CD4-positive, alpha-beta T cell (primary cell): ENCODE data around the gene GPR155. TPM values are rescaled to one million over a fixed set of nuclear protein-coding genes. Genes with fewer than 3 reads are reported as not detected.

Source experiments
- ATAC-seq: fragments of 200-7000 bp; cut with Tn5 transposase; one replicate; pipeline ENCODE4 v1.10.0; 2022; ENCODE audit warnings: mild to moderate bottlenecking; ENCODE audit not compliant: poor library complexity
- CTCF ChIA-PET: fragments of 350-600 bp; sonication (Branson Sonifier 250); formaldehyde crosslinking; loops from one replicate; lab custom pipeline; 2021; ENCODE audit warnings: antibody characterized with exemption, inconsistent platforms; lab: Charles Lee
- POLR2A ChIA-PET: fragments of 350-600 bp; sonication (Branson Sonifier 250); formaldehyde crosslinking; loops from one replicate; lab custom pipeline; 2021; ENCODE audit warnings: antibody characterized with exemption, inconsistent platforms; lab: Charles Lee
- DNase-seq, 14 experiments: peaks; one replicate each; pipeline ENCODE4 v3.0.0-alpha.2; 2013 to 2020; ENCODE audit warnings: mixed read lengths in 2 of 14
- H3K27ac ChIP-seq, 2 donors: one replicate each; pipeline versions ENCODE4 v1.5.1 to v1.7.0; 2013; ENCODE audit warnings: low read length in 2 of 2, low read depth in 1 of 2, mild to moderate bottlenecking in 1 of 2
- H3K27me3 ChIP-seq, 2 experiments: 1 replicate in 1 of 2; 2 replicates in 1 of 2; pipeline versions ENCODE4 v1.6.1 to v1.7.0; 2013; ENCODE audit warnings: low read length in 2 of 2, control low read depth in 1 of 2, mild to moderate bottlenecking in 1 of 2, moderate library complexity in 1 of 2; ENCODE audit not compliant: insufficient read depth in 2 of 2, control insufficient read depth in 1 of 2
- H3K36me3 ChIP-seq: one replicate; pipeline ENCODE4 v1.6.1; 2013; ENCODE audit warnings: low read length, control low read depth; ENCODE audit not compliant: insufficient read depth
- H3K4me1 ChIP-seq: one replicate; pipeline ENCODE4 v1.6.1; 2013; ENCODE audit warnings: low read length, control low read depth; ENCODE audit not compliant: insufficient read depth
- H3K4me3 ChIP-seq: one replicate; pipeline ENCODE4 v1.5.1; 2013; ENCODE audit warnings: mild to moderate bottlenecking, low read length, moderate library complexity
- H3K9me3 ChIP-seq, 2 experiments: 1 replicate in 1 of 2; 2 replicates in 1 of 2; pipeline versions ENCODE4 v1.6.1 to v1.7.0; 2013; ENCODE audit warnings: low read length in 2 of 2, mild to moderate bottlenecking in 2 of 2, control low read depth in 1 of 2, moderate library complexity in 1 of 2; ENCODE audit not compliant: control insufficient read depth in 1 of 2, insufficient read depth in 1 of 2
- H3K27ac Mint-ChIP-seq: one replicate; pipeline ENCODE4 v1.8.0; 2020; ENCODE audit warnings: mixed read lengths
- H3K27me3 Mint-ChIP-seq: one replicate; pipeline ENCODE4 v1.8.0; 2021; ENCODE audit warnings: mixed read lengths
- H3K36me3 Mint-ChIP-seq: one replicate; pipeline ENCODE4 v1.8.0; 2021; ENCODE audit warnings: low read depth, mixed read lengths
- H3K4me1 Mint-ChIP-seq: one replicate; pipeline ENCODE4 v1.8.0; 2021; ENCODE audit warnings: low read depth, mixed read lengths
- H3K4me3 Mint-ChIP-seq: one replicate; pipeline ENCODE4 v1.8.0; 2020; ENCODE audit warnings: mild to moderate bottlenecking, mixed read lengths
- H3K9me3 Mint-ChIP-seq: one replicate; pipeline ENCODE4 v1.8.0; 2020; ENCODE audit warnings: mixed read lengths
- CTCF ChIP-seq: fragments of 200-600 bp; IDR thresholded peaks from one replicate; pipeline ENCODE4 v1.8.0; 2022; ENCODE audit warnings: antibody characterized with exemption, mild to moderate bottlenecking
- intact Hi-C, 2 experiments: fragments of 100-400 bp; cut with DNase I in 1 of 2; cut with micrococcal nuclease in 1 of 2; formaldehyde crosslinking; loops; one replicate each; pipeline versions ENCODE4 v1.15.1 to v1.9.0; 2023 to 2025; cut with DNase I, micrococcal nuclease
- total RNA-seq, 174 experiments: library from RNA in 2 of 174; stranded (reverse) in 2 of 174; gene quantifications; one replicate each; pipeline ENCODE4 v1.2.3 and lab custom pipeline; 2021 to 2026

The GPR155 gene
- total RNA-seq, 2 experiments from 2014 or later, result 8.3 to 9.0 TPM

GRCh38 chr2:174446531-174446930, 40.3 kb downstream of the GPR155 start:
- no peak for DNase-seq

GRCh38 chr2:174445248-174445647, 41.6 kb downstream of the GPR155 start:
- H3K27ac Mint-ChIP-seq, result no peak overlapping the region
- H3K9me3 Mint-ChIP-seq, result no peaks in the 10 kb centered on the region
- intact Hi-C loops, result loop anchor here in 1 of 2 experiments (10.0 kb wide), 1 partner anchor 1040 kb away; no protein-coding TSS in a partner anchor
- no peak overlapping the region for H3K4me3 Mint-ChIP-seq
- ChIA-PET CTCF (no interaction called here), POLR2A (no interaction called here)
- Histone ChIP-seq H3K4me1 (peaks cover 2% of the 10 kb centered on the region), H3K9me3 (no peaks in the 10 kb centered on the region), H3K27ac (no peak overlapping the region), H3K27me3 (no peaks in the 10 kb centered on the region), H3K36me3 (peaks cover 65% of the 10 kb centered on the region), H3K4me3 (no peak overlapping the region)
- H3K4me1 Mint-ChIP-seq, result peaks cover 4% of the 10 kb centered on the region
- no peak for ATAC-seq
- no peak for TF ChIP-seq CTCF
- no peaks in the 10 kb centered on the region for H3K27me3 Mint-ChIP-seq
- peaks cover 85% of the 10 kb centered on the region for H3K36me3 Mint-ChIP-seq
- no peak for DNase-seq

More at GRCh38 chr2:174446531-174446930, 40.3 kb downstream of the GPR155 start:
- intact Hi-C loops, result loop anchor here in 1 of 2 experiments (10.0 kb wide), 1 partner anchor 1042 kb away; no protein-coding TSS in a partner anchor
- ChIA-PET POLR2A (interaction anchor here (0.6 to 1.3 kb wide), 2 partner anchors 9 to 27 kb away, joined by 3 to 4 read pairs; no protein-coding TSS in a partner anchor), CTCF (no interaction called here)
- Mint-ChIP-seq H3K4me3 (no peak overlapping the region), H3K4me1 (peaks cover 9% of the 10 kb centered on the region), H3K27me3 (no peaks in the 10 kb centered on the region), H3K9me3 (no peaks in the 10 kb centered on the region), H3K27ac (no peak overlapping the region), H3K36me3 (peaks cover 82% of the 10 kb centered on the region)
- ATAC-seq, result no peak
- TF ChIP-seq CTCF, result no peak
- H3K4me3 ChIP-seq, result no peak overlapping the region
- peaks cover 4% of the 10 kb centered on the region for H3K4me1 ChIP-seq
- H3K27ac ChIP-seq, result no peak overlapping the region
- no peaks in the 10 kb centered on the region for H3K9me3 ChIP-seq
- H3K36me3 ChIP-seq, result peaks cover 57% of the 10 kb centered on the region
- no peaks in the 10 kb centered on the region for H3K27me3 ChIP-seq

GRCh38 chr2:174444761-174445160, 42.1 kb downstream of the GPR155 start:
- DNase-seq (no peak), ATAC-seq (no peak)
- Mint-ChIP-seq H3K9me3 (no peaks in the 10 kb centered on the region), H3K4me1 (no peaks in the 10 kb centered on the region), H3K4me3 (no peak overlapping the region), H3K27me3 (no peaks in the 10 kb centered on the region), H3K36me3 (peaks cover 85% of the 10 kb centered on the region), H3K27ac (no peak overlapping the region)
- POLR2A ChIA-PET, result no interaction called here
- Histone ChIP-seq H3K9me3 (no peaks in the 10 kb centered on the region), H3K27me3 (no peaks in the 10 kb centered on the region), H3K4me1 (no peaks in the 10 kb centered on the region), H3K36me3 (peaks cover 65% of the 10 kb centered on the region), H3K4me3 (no peak overlapping the region), H3K27ac (no peak overlapping the region)
- no peak for TF ChIP-seq CTCF
- intact Hi-C loops, result loop anchor here in 1 of 2 experiments (10.0 kb wide), 1 partner anchor 1040 kb away; no protein-coding TSS in a partner anchor
- CTCF ChIA-PET, result interaction anchor here (0.7 kb wide), 1 partner anchor 853 kb away, joined by 3 read pairs; no protein-coding TSS in a partner anchor
